ENCODE data around the gene GSTK1. TPM values are rescaled to one million over a fixed set of nuclear protein-coding genes. Genes with fewer than 3 reads are reported as not detected.

Gene GSTK1
- total and polyA plus RNA-seq, 10 of the 15 experiments (the other 5 are each of a cell fraction or from before 2014, with no cell fraction given) = 76.2 to 166 (median 127) TPM

- TF ChIP-seq MEF2B (IDR thresholded peaks at IDR 0.05; ENCODE audit: partially characterized antibody, poor library complexity, severe bottlenecking) = no peak
Measured at GRCh38 chr7:143236408-143236990, 26.7 kb upstream of the GSTK1 start (continued).

- in situ Hi-C loops (cut with MboI) = no loop called here
Measured at GRCh38 chr7:143237366-143237765, 25.9 kb upstream of the GSTK1 start.

More at GRCh38 chr7:143237366-143237765, 25.9 kb upstream of the GSTK1 start:
- CTCF ChIA-PET = interaction anchor here (0.9 to 1.0 kb wide), 3 partner anchors 13 to 315 kb away, joined by 3 to 4 read pairs (median 3); no protein-coding TSS in a partner anchor
- Histone ChIP-seq H3K4me1 (ENCODE audit: control insufficient read depth, insufficient read depth, low read length) (no peaks in the 10 kb centered on the region), H3K27me3 (replicated peaks in 1 of 2; ENCODE audit: control insufficient read depth in 2 of 2, insufficient read depth in 2 of 2, low read length in 1 of 2) (no peaks in the 10 kb centered on the region), H3K27ac (ENCODE audit: control insufficient read depth, insufficient read depth) (no peak overlapping the region), H3K9me3 (replicated peaks; ENCODE audit: control insufficient read depth, insufficient read depth, low read length) (no peaks in the 10 kb centered on the region; the same call in 2 of the 3 replicates), H4K20me1 (ENCODE audit: control insufficient read depth, insufficient read depth) (no peaks in the 10 kb centered on the region), H3K9ac (ENCODE audit: control insufficient read depth, insufficient read depth, low read length) (no peak overlapping the region), H3K79me2 (ENCODE audit: control insufficient read depth, insufficient read depth, low read length) (no peaks in the 10 kb centered on the region), H2AFZ (ENCODE audit: control insufficient read depth, low read depth, low read length) (no peak overlapping the region), H3K4me2 (ENCODE audit: control insufficient read depth, insufficient read depth) (no peak overlapping the region), H3K36me3 (ENCODE audit: control insufficient read depth in 2 of 2, insufficient read depth in 2 of 2, low read length in 1 of 2) (no peaks in the 10 kb centered on the region), H3K4me3 (no peak overlapping the region)
- no TSS peak for BruUV-seq (replicated peaks)
- no peak for DNase-seq (ENCODE audit: low read depth, low spot score)
- no peak for ATAC-seq
- intact Hi-C loops (cut with micrococcal nuclease; ENCODE audit: unreplicated experiment) = no loop called here
- no peak for FAIRE-seq
- TF ChIP-seq ZNF687 (IDR thresholded peaks at IDR 0.05) = no peak
- TF ChIP-seq RB1 (IDR thresholded peaks at IDR 0.05; ENCODE audit: borderline replicate concordance) = no peak
- POLR2A ChIA-PET = no interaction called here
- SMC1A ChIA-PET (ENCODE audit: uncharacterized antibody, unreplicated experiment) = interaction anchor here (1.3 kb wide), 1 partner anchor 12 kb away, joined by 3 read pairs; no protein-coding TSS in a partner anchor
- RAD21 ChIA-PET (ENCODE audit: unreplicated experiment) = no interaction called here
